GM12892 (cell line): ENCODE results near the gene MGAT5.
"Not testable (repeated sequence)": the region's sequence is repeated elsewhere in the genome, so short reads cannot be mapped to it uniquely, and the experiment has no call there.

Experiments used
- DNase-seq: peaks from one replicate; pipeline ENCODE4 v3.0.0; 2011; ENCODE audit not compliant: insufficient read length
- FAIRE-seq: peaks from 2 replicates; lab custom pipeline; 2011; peaks lifted over from hg19 to GRCh38; lab: Jason Lieb, UNC
- POLR2A ChIP-seq: IDR thresholded peaks from 2 replicates; pipeline ENCODE4 v1.6.1; 2011; ENCODE audit warnings: low read depth, low read length, control low read depth
- POLR2AphosphoS5 ChIP-seq: IDR thresholded peaks from 2 replicates; pipeline ENCODE4 v1.6.1; 2011; ENCODE audit warnings: low read depth, low read length, control low read depth
- TAF1 ChIP-seq: IDR thresholded peaks from 2 replicates; pipeline ENCODE4 v1.6.1; 2011; ENCODE audit warnings: low read depth, mild to moderate bottlenecking, control low read depth, low read length, borderline replicate concordance

MGAT5 gene

DNA sequence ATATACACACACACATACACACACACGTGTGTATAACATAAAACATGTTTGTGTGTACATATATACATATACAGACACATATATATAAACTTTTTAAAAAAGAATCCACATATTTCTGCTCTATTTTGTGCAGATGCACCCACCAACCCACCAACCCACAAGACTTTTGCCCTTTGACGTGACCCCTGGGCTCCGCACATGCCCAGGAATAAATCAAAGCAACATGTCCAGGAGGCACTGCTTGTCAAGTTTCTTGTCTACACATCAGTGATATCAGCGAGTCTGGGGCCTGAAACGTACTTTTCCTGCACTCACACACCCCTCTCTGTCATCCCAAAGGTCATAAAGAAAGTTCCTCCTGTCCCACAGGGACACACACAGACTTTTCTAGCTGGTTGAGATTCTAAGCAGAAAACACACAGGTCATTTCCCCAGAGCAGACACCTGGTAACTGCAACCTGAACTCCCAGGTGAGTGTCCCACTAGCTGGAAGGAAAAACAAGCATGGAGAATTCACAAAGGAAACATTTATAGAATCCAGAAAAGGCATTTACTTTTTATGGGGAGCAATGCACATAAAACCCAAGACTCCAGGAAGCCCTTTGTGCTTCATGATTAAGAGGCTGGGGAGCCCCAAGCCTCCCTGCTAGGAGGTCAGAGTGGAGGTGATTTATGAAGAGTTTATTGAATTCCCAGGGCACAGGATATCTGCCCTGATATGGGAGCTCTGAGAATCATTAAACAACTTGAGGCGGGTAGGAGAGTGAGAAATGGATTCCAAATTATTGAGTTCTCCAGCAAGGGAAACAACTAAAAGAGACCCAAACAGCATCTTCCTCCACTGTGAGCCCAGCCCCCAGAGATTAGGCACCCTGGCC, 211.6 kb downstream of the MGAT5 start:
- DNase-seq (no peak), FAIRE-seq (no peak)
- TF ChIP-seq POLR2A, result no peak
- no peak for TF ChIP-seq TAF1
- TF ChIP-seq POLR2AphosphoS5, result no peak

DNA sequence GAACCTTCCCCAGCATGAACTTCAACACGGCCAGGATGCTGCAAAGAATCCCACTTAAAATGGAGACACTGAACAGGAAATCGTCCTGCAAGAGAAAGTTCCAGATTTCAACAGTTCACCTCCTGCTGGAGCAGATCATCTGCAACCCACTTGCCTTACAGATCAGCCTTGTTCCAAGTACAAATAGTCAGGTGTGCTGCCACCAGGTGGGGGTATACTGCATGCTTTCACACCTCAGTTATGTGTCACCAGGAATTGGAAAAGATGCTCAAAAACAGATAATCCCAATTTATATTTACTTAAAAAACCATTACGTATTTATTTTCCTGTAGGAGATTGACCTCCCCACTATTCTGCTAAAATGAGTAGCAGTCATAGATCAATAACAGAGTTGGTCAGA, 212.3 kb downstream of the MGAT5 start:
- FAIRE-seq (peak; percentile 77), DNase-seq (no peak)
- TF ChIP-seq POLR2A (no peak), TAF1 (no peak), POLR2AphosphoS5 (no peak)

DNA sequence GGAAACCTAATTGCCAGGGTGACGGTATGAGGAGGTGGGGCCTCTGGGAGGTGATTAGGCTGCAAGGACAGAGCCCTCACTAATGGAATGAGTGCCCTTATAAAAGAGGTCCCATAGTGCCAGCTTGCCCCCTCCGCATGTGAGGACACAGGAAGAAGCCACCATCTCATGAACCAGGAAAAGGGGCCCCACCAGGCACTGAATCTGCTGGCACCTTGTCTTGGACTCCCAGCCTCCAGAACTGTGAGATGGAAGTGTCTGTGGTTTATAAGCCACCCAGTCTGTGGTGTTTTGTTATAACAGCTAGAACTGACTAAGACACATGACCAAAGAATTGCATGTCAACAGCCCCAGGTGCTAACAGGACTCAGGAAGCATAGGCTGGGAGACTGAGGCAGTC, 214.3 kb downstream of the MGAT5 start:
- FAIRE-seq (no peak), DNase-seq (no peak)
- TF ChIP-seq POLR2AphosphoS5 (no peak), TAF1 (no peak), POLR2A (no peak)

- FAIRE-seq, result no peak
- DNase-seq, result no peak
- TF ChIP-seq POLR2AphosphoS5 (no peak), TAF1 (no peak), POLR2A (no peak)
Observed at GRCh38 chr2:134468776-134469175, 214.9 kb downstream of the MGAT5 start.

DNA sequence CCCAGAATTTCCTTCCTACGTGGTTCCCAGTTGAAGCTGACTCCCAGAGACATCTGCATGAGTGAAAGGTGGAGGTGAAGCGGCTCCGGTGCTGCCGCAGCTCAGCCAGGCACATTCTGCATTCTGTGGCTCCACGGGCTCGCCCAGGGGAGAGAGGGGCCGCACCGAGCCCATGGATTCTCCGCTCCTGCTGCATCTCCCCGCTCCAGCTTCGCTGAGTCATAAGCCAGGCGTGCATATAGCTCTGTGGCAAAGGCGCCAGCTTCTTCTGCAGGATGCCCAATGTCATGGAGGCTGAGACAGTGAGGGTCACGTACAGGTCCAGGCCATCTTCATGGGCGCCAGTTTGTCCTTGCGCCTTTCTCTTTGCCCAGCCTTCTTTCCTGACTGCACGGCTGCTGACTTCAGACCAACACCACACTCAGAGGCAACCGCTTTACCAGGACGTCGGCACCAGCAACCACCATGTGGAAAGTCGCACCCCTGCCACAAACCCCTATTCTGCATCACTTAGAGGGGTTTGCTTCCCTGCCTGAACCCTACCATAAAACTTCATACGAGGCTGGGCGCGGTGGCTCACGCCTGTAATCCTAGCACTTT, 215.7 kb downstream of the MGAT5 start:
- no peak for DNase-seq
- TF ChIP-seq POLR2AphosphoS5, result no peak
- no peak for TF ChIP-seq TAF1
- no peak for TF ChIP-seq POLR2A
- FAIRE-seq, result no peak

DNA sequence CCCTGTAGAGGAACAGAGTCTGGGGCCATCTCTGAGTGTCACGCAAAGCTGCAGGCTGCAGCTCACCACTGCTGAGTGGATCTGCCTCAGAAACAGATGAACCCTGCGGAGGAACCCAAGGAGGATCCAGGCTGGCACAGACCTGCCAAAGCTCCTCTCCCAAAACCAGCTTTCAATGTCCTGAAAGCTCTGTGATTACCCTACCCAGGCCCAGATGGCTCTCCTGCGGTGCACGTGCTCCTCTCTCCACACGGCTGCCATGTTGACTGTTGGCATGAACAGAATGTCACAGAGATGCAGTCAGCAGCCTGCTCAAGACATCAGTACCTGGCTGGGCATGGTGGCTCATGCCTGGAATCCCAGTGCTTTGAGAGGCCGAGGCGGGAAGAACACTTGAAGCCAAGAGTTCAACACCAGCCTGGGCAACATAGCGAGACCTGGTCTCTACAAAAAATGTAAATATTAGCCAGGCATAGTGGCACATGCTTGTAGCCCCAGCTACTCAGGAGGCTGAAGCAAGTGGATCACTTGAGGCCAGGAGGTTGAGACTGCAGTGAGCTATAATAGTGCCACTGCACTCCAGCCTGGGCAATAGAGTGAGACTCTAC, 216.8 kb downstream of the MGAT5 start:
- no peak for TF ChIP-seq TAF1
- TF ChIP-seq POLR2A, result no peak
- no peak for TF ChIP-seq POLR2AphosphoS5
- no peak for FAIRE-seq
- no peak for DNase-seq

- not testable (repeated sequence) for DNase-seq, FAIRE-seq
Observed at GRCh38 chr2:134476982-134477381, 223.1 kb downstream of the MGAT5 start.

DNA sequence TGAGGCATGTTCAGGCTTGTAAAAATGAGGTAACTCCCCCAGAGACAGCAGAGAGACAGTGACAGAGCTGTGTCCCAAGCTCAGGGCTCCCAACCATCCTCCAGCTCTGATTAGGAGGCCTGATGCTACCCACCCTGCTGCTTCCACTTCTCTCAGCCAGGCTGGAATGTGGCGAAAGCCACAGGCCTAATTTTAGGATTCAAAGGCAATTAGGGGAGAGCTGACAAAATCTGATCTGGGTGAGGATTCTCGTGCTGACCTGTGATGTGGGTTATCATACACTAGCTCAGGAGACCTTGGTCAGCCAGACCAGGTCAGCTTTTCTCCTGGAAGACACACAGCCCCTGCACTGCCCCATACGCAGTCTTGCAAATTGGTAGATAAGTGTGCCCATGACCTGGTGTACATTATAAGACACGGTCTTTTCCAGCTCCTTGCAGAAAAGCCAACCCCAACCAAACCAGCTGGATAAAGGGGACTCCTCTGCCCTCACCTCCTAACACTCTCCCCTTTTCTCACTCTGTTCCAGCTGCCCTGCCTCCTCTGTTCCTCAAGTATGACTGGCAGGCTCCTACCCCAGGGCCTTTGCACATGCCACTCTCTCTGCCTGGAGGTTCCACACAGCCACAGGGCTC, 225.9 kb downstream of the MGAT5 start:
- FAIRE-seq, result no peak
- no peak for DNase-seq
- no peak for TF ChIP-seq POLR2AphosphoS5
- no peak for TF ChIP-seq POLR2A
- TF ChIP-seq TAF1, result no peak

- no peak for TF ChIP-seq TAF1
- TF ChIP-seq POLR2AphosphoS5, result no peak
- no peak for TF ChIP-seq POLR2A
- no peak for FAIRE-seq
- no peak for DNase-seq
Observed at GRCh38 chr2:134482131-134482723, 228.4 kb downstream of the MGAT5 start.

GRCh38 chr2:134482766-134483340, 229.0 kb downstream of the MGAT5 start:
- no peak for TF ChIP-seq POLR2A
- no peak for TF ChIP-seq TAF1
- no peak for TF ChIP-seq POLR2AphosphoS5
- DNase-seq, result no peak

DNA sequence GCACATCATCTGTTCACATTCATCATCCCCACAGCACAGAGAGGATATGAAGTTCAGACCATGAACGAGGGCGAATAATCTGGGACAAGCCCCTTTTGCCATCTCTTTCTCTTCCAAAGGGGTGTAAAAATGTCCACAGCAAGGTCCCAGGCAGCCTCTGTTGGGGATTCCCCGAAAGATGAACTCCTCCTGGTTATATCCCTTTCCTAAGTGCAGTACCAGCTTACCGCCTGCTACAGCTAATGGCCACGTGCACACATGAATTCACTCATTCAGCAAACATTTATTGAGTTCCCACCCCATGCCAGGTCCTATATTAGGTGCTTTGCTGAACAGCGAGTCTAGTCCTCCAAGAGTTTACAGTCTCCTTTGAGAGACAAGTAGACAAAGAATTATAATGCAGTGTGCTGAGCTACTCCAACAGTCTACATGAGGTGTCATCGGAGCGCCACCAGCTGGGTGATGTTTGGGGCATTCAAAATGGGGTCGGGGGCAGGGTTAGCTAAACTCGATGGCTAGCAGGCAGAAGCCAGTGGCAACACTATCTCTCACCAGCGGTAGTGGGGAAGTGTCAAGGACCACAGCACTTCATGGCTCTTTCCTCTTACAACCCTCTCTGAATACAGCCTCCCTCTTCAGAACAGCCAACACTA, 236.0 kb downstream of the MGAT5 start:
- DNase-seq, result no peak
- no peak for TF ChIP-seq POLR2AphosphoS5
- no peak for TF ChIP-seq POLR2A
- no peak for TF ChIP-seq TAF1
- no peak for FAIRE-seq

More at GRCh38 chr2:134482766-134483340, 229.0 kb downstream of the MGAT5 start:
- FAIRE-seq, result no peak
